Gastroesophageal sphincter (tissue), 3 donors: Measurements from ENCODE around the gene KIF1C.

Experiments used
- CTCF ChIP-seq, 4 experiments: fragments of 200-600 bp in 2 of 4; fragments of 450-650 bp in 2 of 4; sonication (generic) in 1 of 4; IDR thresholded peaks; one replicate each; pipeline ENCODE4 v1.5.1; 2017 to 2019; ENCODE audit warnings: antibody characterized with exemption in 4 of 4, mild to moderate bottlenecking in 2 of 4, moderate library complexity in 2 of 4
- EP300 ChIP-seq: sonication (generic); formaldehyde crosslinking; IDR thresholded peaks from one replicate; pipeline ENCODE4 v1.6.1; 2017; ENCODE audit warnings: antibody characterized with exemption, mild to moderate bottlenecking
- POLR2A ChIP-seq, 2 donors: fragments of 450-650 bp; IDR thresholded peaks; one replicate each; pipeline ENCODE4 v1.6.1; 2017; ENCODE audit warnings: antibody characterized with exemption in 2 of 2, mild to moderate bottlenecking in 2 of 2, moderate library complexity in 1 of 2

DNA sequence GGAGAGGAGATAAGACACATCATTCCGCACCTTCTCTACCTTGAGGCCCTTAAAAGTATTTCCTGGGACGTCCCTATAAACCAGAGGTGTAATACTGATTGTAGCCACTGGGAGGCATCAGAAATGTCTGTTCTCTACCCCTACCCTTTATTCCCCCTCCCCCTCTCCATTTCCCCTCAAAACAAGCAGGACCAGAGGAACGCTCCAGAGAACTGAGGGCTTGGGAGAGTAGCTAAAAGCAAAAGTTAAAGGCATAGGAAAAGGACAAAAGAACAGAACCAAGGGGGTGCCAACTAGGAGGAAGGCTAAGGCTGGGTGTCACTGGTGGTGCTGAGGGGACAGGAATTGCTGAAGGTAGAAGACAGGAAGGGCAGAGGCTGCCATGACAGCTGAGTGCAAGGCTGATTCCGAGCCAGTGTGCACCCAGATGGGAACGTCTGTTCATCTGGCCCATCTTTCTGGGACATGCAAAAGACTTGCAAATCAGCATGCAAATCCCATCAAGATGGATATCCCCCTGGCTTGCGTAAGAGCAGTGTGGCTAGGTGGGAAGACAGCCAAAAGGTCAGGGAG lies 17.0 kb upstream of the KIF1C start:
- TF ChIP-seq CTCF (IDR thresholded peaks at IDR 0.05) (peak in 3 of 4 experiments; percentile 78 to 85 (median 81)), EP300 (no peak), POLR2A (IDR thresholded peaks at IDR 0.05) (no peak)
